Coronary artery (tissue), 2 donors: Measurements from ENCODE around the gene TAOK3.
A peak's percentile ranks its signal among the peaks of the same experiment; 100 is the strongest.

Experiments
- DNase-seq: peaks from one replicate; pipeline ENCODE4 v3.0.0-alpha.2; 2017; ENCODE audit warnings: low spot score
- H3K27ac ChIP-seq, 2 donors: fragments of 200-600 bp; sonication (generic); one replicate each; pipeline ENCODE4 v1.5.1; 2016 to 2019
- H3K4me3 ChIP-seq: fragments of 200-600 bp; sonication (generic); 2 replicates; pipeline ENCODE4 v1.5.1; 2016; ENCODE audit warnings: mild to moderate bottlenecking, moderate library complexity
- TF ChIP-seq, protein P1 (sequence below): fragments of 200-600 bp; sonication (generic); IDR thresholded peaks from one replicate; pipeline ENCODE4 v1.5.1; 2019; ENCODE audit warnings: antibody characterized with exemption

TAOK3 gene

DNA sequence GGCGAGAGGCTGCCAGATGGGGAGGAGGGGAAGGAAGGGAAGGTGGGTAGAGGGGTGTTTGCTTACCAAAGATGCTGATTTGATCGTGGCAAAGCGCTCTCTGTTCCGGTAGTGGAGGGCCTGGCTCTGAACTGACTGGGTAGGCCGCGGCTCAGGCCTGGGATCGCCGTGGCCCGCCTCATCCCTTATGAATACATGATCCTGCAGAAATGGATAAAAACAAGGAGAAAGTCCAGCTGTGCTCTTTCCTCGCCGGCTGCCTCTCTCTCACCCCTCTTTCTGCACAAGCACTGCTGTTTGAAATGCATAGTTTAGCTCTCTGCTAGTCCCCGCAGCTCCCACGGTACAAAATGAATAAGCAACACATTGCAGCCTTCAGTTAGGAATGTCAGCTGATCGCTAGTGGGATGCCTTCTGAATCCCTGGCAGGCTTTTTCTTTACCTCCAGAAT lies 182.9 kb downstream of the TAOK3 start:
- Histone ChIP-seq H3K27ac (peak overlapping the region; percentile 60 to 86), H3K4me3 (peak overlapping the region; percentile 69)
- no peak for DNase-seq
- TF ChIP-seq, protein P1, sequence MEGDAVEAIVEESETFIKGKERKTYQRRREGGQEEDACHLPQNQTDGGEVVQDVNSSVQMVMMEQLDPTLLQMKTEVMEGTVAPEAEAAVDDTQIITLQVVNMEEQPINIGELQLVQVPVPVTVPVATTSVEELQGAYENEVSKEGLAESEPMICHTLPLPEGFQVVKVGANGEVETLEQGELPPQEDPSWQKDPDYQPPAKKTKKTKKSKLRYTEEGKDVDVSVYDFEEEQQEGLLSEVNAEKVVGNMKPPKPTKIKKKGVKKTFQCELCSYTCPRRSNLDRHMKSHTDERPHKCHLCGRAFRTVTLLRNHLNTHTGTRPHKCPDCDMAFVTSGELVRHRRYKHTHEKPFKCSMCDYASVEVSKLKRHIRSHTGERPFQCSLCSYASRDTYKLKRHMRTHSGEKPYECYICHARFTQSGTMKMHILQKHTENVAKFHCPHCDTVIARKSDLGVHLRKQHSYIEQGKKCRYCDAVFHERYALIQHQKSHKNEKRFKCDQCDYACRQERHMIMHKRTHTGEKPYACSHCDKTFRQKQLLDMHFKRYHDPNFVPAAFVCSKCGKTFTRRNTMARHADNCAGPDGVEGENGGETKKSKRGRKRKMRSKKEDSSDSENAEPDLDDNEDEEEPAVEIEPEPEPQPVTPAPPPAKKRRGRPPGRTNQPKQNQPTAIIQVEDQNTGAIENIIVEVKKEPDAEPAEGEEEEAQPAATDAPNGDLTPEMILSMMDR: no peak

DNA sequence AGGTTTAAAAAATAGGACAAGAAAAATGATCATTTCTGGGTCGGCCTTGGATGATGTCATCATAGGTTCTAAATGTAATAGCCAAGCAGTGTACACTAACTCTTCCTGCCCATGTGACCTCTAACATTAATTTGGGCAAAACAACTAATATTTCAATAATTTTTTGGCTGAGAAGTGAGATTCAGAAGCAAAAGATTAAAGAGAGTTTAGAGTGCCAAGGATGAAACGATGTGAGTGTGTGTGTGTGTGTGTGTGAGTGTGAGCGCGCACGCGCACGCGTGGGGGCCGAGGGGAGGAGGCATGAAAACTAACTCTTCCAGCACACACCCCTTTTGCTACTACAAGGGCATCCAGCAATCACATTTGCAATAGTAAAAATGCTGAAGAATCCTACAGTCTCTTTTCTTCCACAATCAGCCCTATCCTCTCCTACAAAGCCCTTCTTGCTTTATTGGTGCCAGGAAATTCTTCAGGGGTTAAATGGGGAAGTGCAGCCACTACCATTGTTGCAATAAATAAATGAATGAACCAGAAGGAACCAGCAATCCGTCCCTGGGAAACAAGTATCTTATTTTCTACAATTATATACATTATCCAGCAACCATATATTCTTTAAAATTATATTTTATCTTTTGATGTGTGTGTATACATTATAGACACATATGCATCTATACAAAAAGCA lies 183.9 kb downstream of the TAOK3 start:
- H3K27ac ChIP-seq: peak overlapping the region; percentile 17 to 31
- H3K4me3 ChIP-seq: peak overlapping the region; percentile 51
- DNase-seq: no peak
- TF ChIP-seq, protein P1: no peak

DNA sequence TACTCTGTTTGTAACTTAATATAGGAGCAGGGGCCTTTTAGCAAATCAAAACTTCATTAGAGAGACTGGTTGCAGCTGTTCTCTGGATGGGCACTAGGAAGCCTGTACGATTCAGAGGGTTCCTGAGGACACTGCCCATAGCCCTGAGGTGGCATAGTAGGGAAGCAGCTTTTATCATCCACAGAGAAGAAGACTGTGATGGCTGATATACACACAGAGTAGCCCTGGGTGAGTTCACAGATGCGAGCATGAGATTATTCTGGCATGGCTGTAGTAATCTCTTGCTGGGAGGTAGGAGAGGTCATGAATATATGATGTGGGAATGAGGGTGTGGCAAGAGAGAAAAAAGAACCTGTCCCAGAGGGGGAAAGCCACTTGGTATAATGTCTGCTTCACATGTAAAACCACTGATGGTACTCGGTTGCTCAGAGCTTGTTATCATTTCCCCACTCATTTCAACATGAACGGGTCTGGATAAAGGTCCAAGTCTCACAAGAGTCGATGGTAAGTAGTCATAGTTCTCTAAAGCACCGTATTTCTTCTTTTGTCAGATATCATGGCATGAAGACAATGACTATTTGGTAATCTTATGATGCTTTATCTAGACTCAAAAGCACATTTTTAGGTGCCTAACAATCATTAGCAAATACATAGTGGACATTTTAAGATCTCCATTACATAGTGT lies 184.8 kb downstream of the TAOK3 start:
- no peak for DNase-seq
- H3K27ac ChIP-seq: no peak overlapping the region

DNA sequence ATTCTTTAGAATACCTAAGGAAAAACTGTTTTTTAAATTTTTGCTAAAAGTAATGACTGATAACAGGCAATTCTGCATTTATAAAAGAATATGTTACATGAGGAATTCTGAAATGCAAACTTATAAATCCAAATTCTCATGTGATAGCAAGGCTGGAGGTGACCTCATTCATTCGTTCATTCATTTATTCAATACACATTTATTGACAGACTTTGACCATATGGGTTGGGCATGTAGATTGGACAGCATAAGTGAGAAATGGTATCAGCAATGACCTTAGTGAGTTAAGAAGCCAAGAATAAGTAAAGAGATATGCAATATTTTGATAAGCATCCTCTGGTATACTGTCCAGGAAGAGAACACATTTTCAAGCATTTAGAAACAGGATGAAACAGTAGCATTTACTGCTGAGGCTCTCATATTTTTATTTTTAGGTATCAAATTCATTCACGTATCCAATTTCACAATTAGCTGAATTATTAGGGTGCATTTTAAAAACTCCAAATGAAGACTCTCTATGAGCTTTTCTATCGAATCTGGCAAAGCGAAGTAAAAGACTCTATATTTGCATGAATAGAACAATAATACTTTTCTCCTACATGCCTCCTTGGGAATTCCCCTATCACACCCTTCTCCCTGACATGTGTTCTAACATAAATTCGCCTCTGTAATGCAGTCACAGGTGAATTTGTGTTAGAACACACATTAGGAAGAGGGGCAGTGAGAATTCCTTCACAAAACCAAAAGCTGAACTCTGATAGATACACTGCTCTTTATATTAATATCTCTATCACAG lies 186.9 kb downstream of the TAOK3 start:
- TF ChIP-seq, protein P1: no peak
- Histone ChIP-seq H3K4me3 (no peak overlapping the region), H3K27ac (no peak overlapping the region)
- DNase-seq: no peak

More for the DNA sequence above, 184.8 kb downstream of the TAOK3 start:
- TF ChIP-seq, protein P1: no peak
- H3K4me3 ChIP-seq: peak overlapping the region; percentile 51

DNA sequence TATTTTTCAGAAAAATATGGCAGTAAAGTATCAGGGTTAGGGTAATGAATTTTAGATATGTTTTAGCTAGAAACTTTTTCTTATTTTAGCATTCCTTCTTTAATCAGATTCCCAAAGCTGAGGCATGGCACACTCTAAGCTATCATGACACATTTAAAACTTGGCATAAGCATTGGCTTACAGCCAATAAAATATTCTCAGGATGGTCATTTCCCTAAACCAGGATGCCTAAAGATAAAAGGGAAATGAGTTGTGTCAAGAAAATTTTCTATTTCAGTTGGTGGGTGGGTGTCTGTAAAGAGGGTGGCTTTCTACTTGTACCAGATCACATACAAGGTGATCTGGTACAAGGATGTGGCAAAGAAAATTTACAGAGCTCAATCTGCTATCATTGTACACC lies 189.0 kb downstream of the TAOK3 start:
- H3K4me3 ChIP-seq: no peak overlapping the region
- H3K27ac ChIP-seq: no peak overlapping the region
- TF ChIP-seq, protein P1: no peak

DNA sequence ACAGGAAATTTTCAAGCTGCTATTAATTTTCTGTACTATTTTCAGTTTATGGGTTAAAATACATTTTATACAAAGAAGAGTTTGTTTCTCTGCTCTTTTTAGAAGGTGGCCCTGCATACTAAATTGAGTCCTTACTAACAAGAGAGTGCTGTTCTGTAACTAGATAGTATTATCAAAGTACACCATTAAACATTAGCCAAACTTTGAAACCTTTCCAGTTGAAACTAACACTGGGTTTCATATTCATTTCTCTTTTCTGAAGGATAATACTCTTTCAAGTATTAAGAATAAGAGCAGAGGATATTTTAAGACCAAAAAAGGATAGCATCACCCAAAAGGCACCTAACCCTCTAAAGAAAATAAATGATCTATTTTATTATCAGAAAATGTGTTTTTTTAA lies 189.6 kb downstream of the TAOK3 start:
- TF ChIP-seq, protein P1: no peak
- Histone ChIP-seq H3K27ac (no peak overlapping the region), H3K4me3 (no peak overlapping the region)
- DNase-seq: no peak

More for the DNA sequence above, 189.0 kb downstream of the TAOK3 start:
- DNase-seq: no peak
